ENCODE results near the gene PARD6A.

GRCh38 chr16:67685388-67686112, 24.8 kb downstream of the PARD6A start:
- no peak for TF ChIP-seq CTCF (conservative IDR thresholded peaks at IDR 0.05 in 1 of 2, IDR thresholded peaks at IDR 0.05 in 1 of 2; ENCODE audit: low read depth in 1 of 2, low read length in 2 of 2)
- no peak for TF ChIP-seq EZH2 (IDR thresholded peaks at IDR 0.05; ENCODE audit: low read length, missing control alignments)

All from fibroblast of lung (primary cell).